Natural killer cell (primary cell): Measurements from ENCODE around the gene RAD23A. TPM values are rescaled to one million over a fixed set of nuclear protein-coding genes. Genes with fewer than 3 reads are reported as not detected.

ENCODE experiments used
- ATAC-seq, 3 donors: fragments of 150-1000 bp in 2 of 3; fragments of 200-7000 bp in 1 of 3; cut with Tn5 transposase; 1 replicate in 1 of 3; 2 replicates in 2 of 3; pipeline ENCODE4 v1.10.0; 2021; ENCODE audit warnings: mild to moderate bottlenecking in 2 of 3, moderate library complexity in 2 of 3
- DNase-seq, 2 donors: peaks; one replicate each; pipeline versions ENCODE4 v3.0.0 to v3.0.0-alpha.2; 2013 to 2021; ENCODE audit warnings: mixed read lengths in 1 of 2
- H3K27ac ChIP-seq: one replicate; pipeline ENCODE4 v1.5.1; 2013; ENCODE audit warnings: mild to moderate bottlenecking, low read length
- H3K27me3 ChIP-seq: one replicate; pipeline ENCODE4 v1.6.1; 2013; ENCODE audit warnings: low read length; ENCODE audit not compliant: control insufficient read depth, insufficient read depth
- H3K36me3 ChIP-seq: one replicate; pipeline ENCODE4 v1.6.1; 2013; ENCODE audit warnings: low read length; ENCODE audit not compliant: control insufficient read depth, insufficient read depth
- H3K4me1 ChIP-seq: one replicate; pipeline ENCODE4 v1.6.1; 2013; ENCODE audit warnings: low read length; ENCODE audit not compliant: control insufficient read depth, insufficient read depth
- H3K4me3 ChIP-seq: one replicate; pipeline ENCODE4 v1.5.1; 2013; ENCODE audit warnings: low read length
- H3K9me3 ChIP-seq: one replicate; pipeline ENCODE4 v1.6.1; 2013; ENCODE audit warnings: low read length; ENCODE audit not compliant: control insufficient read depth, insufficient read depth
- H3K27ac Mint-ChIP-seq, 2 donors: one replicate each; pipeline ENCODE4 v1.8.0; 2022; ENCODE audit warnings: mild to moderate bottlenecking in 2 of 2, mixed read lengths in 2 of 2, moderate library complexity in 1 of 2
- H3K27me3 Mint-ChIP-seq, 2 donors: one replicate each; pipeline ENCODE4 v1.8.0; 2022; ENCODE audit warnings: low read depth in 2 of 2, mixed read lengths in 2 of 2
- H3K36me3 Mint-ChIP-seq: one replicate; pipeline ENCODE4 v1.8.0; 2022; ENCODE audit warnings: mixed read lengths
- H3K4me1 Mint-ChIP-seq, 2 donors: one replicate each; pipeline ENCODE4 v1.8.0; 2022; ENCODE audit warnings: mixed read lengths in 2 of 2
- H3K4me3 Mint-ChIP-seq: one replicate; pipeline ENCODE4 v1.8.0; 2022; ENCODE audit warnings: mild to moderate bottlenecking, moderate library complexity, mixed read lengths
- H3K9me3 Mint-ChIP-seq, 2 donors: one replicate each; pipeline ENCODE4 v1.8.0; 2022; ENCODE audit warnings: mixed read lengths in 2 of 2
- CTCF ChIP-seq: fragments of 200-600 bp; IDR thresholded peaks from one replicate; pipeline ENCODE4 v1.8.0; 2022; ENCODE audit warnings: antibody characterized with exemption
- WGBS: methylation state at CpG from one replicate; pipeline ENCODE4 v1.1.7; 2013; ENCODE audit warnings: missing lambda C conversion rate; ENCODE audit not compliant: insufficient coverage; 5-methylcytosine and 5-hydroxymethylcytosine counted together
- intact Hi-C: fragments of 100-400 bp; cut with micrococcal nuclease; formaldehyde crosslinking; loops from one replicate; pipeline ENCODE4 v1.14.2; 2022
- total RNA-seq, 4 donors: library from RNA; stranded (reverse); fragments of 120-200 nt in 1 of 4; gene quantifications; one replicate each; pipeline versions ENCODE4 v1.2.3 to v1.2.4, GENCODE V29; 2013 to 2022

The RAD23A gene
- total RNA-seq, 3 donors from 2014 or later (not counting 1 experiment from before 2014, with no cell fraction given): 79.2 to 81.2 (median 80.3) TPM

- Histone ChIP-seq H3K27me3 (no peaks in the 10 kb centered on the region), H3K4me1 (peaks cover 59% of the 10 kb centered on the region), H3K36me3 (peaks cover 44% of the 10 kb centered on the region), H3K27ac (peak overlapping the region; percentile 78), H3K9me3 (no peaks in the 10 kb centered on the region), H3K4me3 (peak overlapping the region; percentile 85)
- no peaks in the 10 kb centered on the region for H3K27me3 Mint-ChIP-seq
- DNase-seq (peak in 1 of 2 donors; percentile 67), ATAC-seq (peak; percentile 9 to 30 (median 16))
- H3K27ac Mint-ChIP-seq: peak overlapping the region; percentile 96
- H3K36me3 Mint-ChIP-seq: no peaks in the 10 kb centered on the region
- peak overlapping the region; percentile 96 for H3K4me3 Mint-ChIP-seq
- 0% methylated on average over 50 of the region's 54 CpGs for WGBS
- peaks cover 46 to 47% of the 10 kb centered on the region in 2 donors for H3K4me1 Mint-ChIP-seq
- intact Hi-C loops: loop anchor here (1.0 to 5.0 kb wide), 3 partner anchors 48 to 147 kb away; partner anchors contain the start of genes GCDH and JUNB
- TF ChIP-seq CTCF: no peak
- no peaks in the 10 kb centered on the region for H3K9me3 Mint-ChIP-seq
Observed at GRCh38 chr19:12938779-12939601, 6.7 kb upstream of the RAD23A start.

- peak overlapping the region; percentile 96 for H3K4me3 Mint-ChIP-seq
- peak in 1 of 2 donors; percentile 36 for DNase-seq
- no peaks in the 10 kb centered on the region for H3K9me3 Mint-ChIP-seq
- Histone ChIP-seq H3K27ac (no peak overlapping the region), H3K9me3 (no peaks in the 10 kb centered on the region), H3K4me1 (peaks cover 60% of the 10 kb centered on the region), H3K36me3 (peaks cover 54% of the 10 kb centered on the region), H3K27me3 (no peaks in the 10 kb centered on the region), H3K4me3 (no peak overlapping the region)
- no peak for ATAC-seq
- 70% methylated on average over 10 of the region's 10 CpGs for WGBS
- H3K4me1 Mint-ChIP-seq: peaks cover 50% of the 10 kb centered on the region in 2 donors
- intact Hi-C loops: loop anchor here (2.0 to 5.0 kb wide), 2 partner anchors 49 to 148 kb away; partner anchors contain the start of genes GCDH and JUNB
- H3K27ac Mint-ChIP-seq: peak overlapping the region; percentile 96
- no peaks in the 10 kb centered on the region for H3K36me3 Mint-ChIP-seq
- H3K27me3 Mint-ChIP-seq: no peaks in the 10 kb centered on the region
- TF ChIP-seq CTCF: no peak
Observed at GRCh38 chr19:12939975-12940423, 5.7 kb upstream of the RAD23A start.

GRCh38 chr19:12940897-12941296 is 4.8 kb upstream of the RAD23A start:
- ATAC-seq: no peak

More at GRCh38 chr19:12940897-12941296, 4.8 kb upstream of the RAD23A start:
- WGBS: 76% methylated on average over 2 of the region's 2 CpGs
- TF ChIP-seq CTCF: no peak
- H3K27ac ChIP-seq: no peak overlapping the region
- Mint-ChIP-seq H3K27ac (peak overlapping the region; percentile 96), H3K27me3 (no peaks in the 10 kb centered on the region), H3K9me3 (no peaks in the 10 kb centered on the region), H3K4me3 (peak overlapping the region; percentile 50), H3K36me3 (no peaks in the 10 kb centered on the region), H3K4me1 (peaks cover 56 to 58% of the 10 kb centered on the region in 2 donors)
- H3K4me1 ChIP-seq: peaks cover 65% of the 10 kb centered on the region
- no peaks in the 10 kb centered on the region for H3K27me3 ChIP-seq
- H3K9me3 ChIP-seq: no peaks in the 10 kb centered on the region
- no peak overlapping the region for H3K4me3 ChIP-seq
- DNase-seq: peak in 1 of 2 donors; percentile 24
- intact Hi-C loops: no loop called here
- H3K36me3 ChIP-seq: peaks cover 54% of the 10 kb centered on the region
